HL-60 (cell line): ENCODE results near the gene CACNA1E.

Source experiments
- GABPA ChIP-seq: IDR thresholded peaks from 2 replicates; pipeline ENCODE4 v1.6.1; 2012; ENCODE audit warnings: low read depth
- SPI1 ChIP-seq: IDR thresholded peaks from 2 replicates; pipeline ENCODE4 v1.6.1; 2012; ENCODE audit warnings: low read depth, mild to moderate bottlenecking, borderline replicate concordance
- TF ChIP-seq, protein P1 (sequence below): IDR thresholded peaks from one replicate; pipeline ENCODE4 v1.5.1; 2011; ENCODE audit warnings: low read length, control low read depth, inconsistent platforms; ENCODE audit not compliant: insufficient read depth

DNA sequence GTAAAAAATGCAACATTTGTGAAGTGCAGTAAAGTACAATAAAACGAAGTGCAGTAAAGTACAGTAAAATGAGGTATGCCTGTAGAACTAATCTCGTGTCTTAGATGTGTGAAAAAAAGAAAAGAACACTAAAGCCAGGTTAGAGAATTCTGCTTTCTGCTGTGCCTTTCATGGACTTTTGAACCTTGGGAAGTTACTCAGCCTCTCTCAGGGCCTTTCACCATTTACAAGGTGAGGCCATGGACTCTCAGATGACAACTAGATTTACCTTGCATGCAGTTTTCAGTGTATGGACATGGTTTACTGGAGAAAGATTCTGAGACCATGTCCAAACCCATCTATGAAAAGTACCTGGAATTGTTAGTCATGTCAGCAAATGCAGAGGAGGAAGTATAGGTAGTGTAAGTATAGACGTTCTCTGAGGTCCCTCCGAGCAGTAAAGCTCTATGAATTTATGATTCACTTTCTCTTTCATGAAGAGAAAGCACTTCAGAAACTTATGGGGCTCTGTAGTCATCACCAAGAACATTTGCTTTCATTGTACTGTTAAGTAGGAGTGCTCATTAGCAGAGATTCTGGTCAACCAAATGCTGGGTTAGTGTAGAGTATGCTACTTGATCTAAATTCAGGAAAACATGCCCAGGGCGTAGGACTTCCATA lies 143.1 kb downstream of the CACNA1E start:
- TF ChIP-seq, protein P1, sequence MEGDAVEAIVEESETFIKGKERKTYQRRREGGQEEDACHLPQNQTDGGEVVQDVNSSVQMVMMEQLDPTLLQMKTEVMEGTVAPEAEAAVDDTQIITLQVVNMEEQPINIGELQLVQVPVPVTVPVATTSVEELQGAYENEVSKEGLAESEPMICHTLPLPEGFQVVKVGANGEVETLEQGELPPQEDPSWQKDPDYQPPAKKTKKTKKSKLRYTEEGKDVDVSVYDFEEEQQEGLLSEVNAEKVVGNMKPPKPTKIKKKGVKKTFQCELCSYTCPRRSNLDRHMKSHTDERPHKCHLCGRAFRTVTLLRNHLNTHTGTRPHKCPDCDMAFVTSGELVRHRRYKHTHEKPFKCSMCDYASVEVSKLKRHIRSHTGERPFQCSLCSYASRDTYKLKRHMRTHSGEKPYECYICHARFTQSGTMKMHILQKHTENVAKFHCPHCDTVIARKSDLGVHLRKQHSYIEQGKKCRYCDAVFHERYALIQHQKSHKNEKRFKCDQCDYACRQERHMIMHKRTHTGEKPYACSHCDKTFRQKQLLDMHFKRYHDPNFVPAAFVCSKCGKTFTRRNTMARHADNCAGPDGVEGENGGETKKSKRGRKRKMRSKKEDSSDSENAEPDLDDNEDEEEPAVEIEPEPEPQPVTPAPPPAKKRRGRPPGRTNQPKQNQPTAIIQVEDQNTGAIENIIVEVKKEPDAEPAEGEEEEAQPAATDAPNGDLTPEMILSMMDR, result no peak
- TF ChIP-seq GABPA, result no peak
- TF ChIP-seq SPI1, result no peak
